Measurements from ENCODE around the gene TRUB2.

DNA sequence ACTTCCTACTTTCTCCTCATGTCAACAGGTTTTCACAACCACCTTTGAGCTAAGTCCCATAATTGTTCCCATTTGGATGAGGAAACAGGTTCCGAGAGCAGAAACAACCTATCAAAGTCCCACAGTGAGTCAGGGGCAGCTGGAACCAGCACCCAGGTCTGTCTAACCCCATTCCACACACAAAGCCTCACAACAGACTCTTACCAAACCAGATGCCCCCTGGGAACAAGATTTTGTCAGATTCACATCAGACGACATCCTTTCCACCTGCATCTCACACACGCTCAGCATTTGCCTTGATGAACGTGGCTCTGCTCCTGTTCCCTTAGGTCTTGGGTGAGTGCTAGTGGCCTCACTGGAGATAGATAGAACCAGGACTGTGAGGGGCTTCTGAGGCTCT lies 29.2 kb downstream of the TRUB2 start:
- TF ChIP-seq POLR2AphosphoS5 (IDR thresholded peaks at IDR 0.05): no peak
- TF ChIP-seq, protein P1, sequence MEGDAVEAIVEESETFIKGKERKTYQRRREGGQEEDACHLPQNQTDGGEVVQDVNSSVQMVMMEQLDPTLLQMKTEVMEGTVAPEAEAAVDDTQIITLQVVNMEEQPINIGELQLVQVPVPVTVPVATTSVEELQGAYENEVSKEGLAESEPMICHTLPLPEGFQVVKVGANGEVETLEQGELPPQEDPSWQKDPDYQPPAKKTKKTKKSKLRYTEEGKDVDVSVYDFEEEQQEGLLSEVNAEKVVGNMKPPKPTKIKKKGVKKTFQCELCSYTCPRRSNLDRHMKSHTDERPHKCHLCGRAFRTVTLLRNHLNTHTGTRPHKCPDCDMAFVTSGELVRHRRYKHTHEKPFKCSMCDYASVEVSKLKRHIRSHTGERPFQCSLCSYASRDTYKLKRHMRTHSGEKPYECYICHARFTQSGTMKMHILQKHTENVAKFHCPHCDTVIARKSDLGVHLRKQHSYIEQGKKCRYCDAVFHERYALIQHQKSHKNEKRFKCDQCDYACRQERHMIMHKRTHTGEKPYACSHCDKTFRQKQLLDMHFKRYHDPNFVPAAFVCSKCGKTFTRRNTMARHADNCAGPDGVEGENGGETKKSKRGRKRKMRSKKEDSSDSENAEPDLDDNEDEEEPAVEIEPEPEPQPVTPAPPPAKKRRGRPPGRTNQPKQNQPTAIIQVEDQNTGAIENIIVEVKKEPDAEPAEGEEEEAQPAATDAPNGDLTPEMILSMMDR (IDR thresholded peaks at IDR 0.05): no peak

All from stomach (tissue), 4 donors.